A549 (cell line): ENCODE data around the gene ANK2. TPM values are rescaled to one million over a fixed set of nuclear protein-coding genes. Genes with fewer than 3 reads are reported as not detected.

Experiments
- ATAC-seq, 2 experiments: fragments of 200-7000 bp in 1 of 2; fragments of >200 bp in 1 of 2; cut with Nextera tagmentation in 1 of 2; cut with Tn5 transposase in 1 of 2; 3 replicates each; pipeline versions ENCODE4 v1.8.0 to v1.9.1; 2018 to 2020; ENCODE audit warnings: mild to moderate bottlenecking in 1 of 2, moderate library complexity in 1 of 2
- CTCF ChIA-PET: fragments of 300-600 bp; sonication (Branson Sonifier 250); formaldehyde crosslinking; extraction: SDS; loops from one replicate; lab custom pipeline; 2021; ENCODE audit warnings: antibody characterized with exemption, inconsistent platforms; lab: Yijun Ruan, JAX
- POLR2A ChIA-PET: fragments of 350-600 bp; formaldehyde crosslinking; extraction: SDS; loops from one replicate; lab custom pipeline; 2021; ENCODE audit warnings: antibody characterized with exemption, inconsistent platforms; lab: Yijun Ruan, JAX
- DNase-seq, 2 experiments: peaks; one replicate each; pipeline versions ENCODE4 v3.0.0 to v3.0.0-alpha.2; 2011 to 2016; ENCODE audit warnings: low read depth in 1 of 2, low spot score in 1 of 2
- FAIRE-seq: peaks from 2 replicates; lab custom pipeline; 2011; peaks lifted over from hg19 to GRCh38; lab: Jason Lieb, UNC
- H3K27ac ChIP-seq, 2 experiments: fragments of >200 bp; sonication (Bioruptor Twin); formaldehyde crosslinking; 3 replicates each; pipeline ENCODE4 v1.5.1; 2016 to 2017
- H3K4me1 ChIP-seq: fragments of >200 bp; sonication (Bioruptor Twin); formaldehyde crosslinking; 3 replicates; pipeline ENCODE4 v1.6.1; 2016
- H3K4me2 ChIP-seq: fragments of >200 bp; sonication (Bioruptor Twin); formaldehyde crosslinking; 3 replicates; pipeline ENCODE4 v1.6.1; 2016
- H3K4me3 ChIP-seq: fragments of >200 bp; sonication (Bioruptor Twin); formaldehyde crosslinking; 3 replicates; pipeline ENCODE4 v1.5.1; 2016
- H3K9me3 ChIP-seq: fragments of >200 bp; sonication (Bioruptor Twin); formaldehyde crosslinking; 3 replicates; pipeline ENCODE4 v1.6.1; 2016
- CEBPB ChIP-seq, 2 experiments: fragments of >200 bp in 1 of 2; sonication (Bioruptor Twin) in 1 of 2; formaldehyde crosslinking in 1 of 2; IDR thresholded peaks; 2 replicates each; pipeline ENCODE4 v1.6.1; 2012 to 2016
- CHD2 ChIP-seq: fragments of 150-350 bp; IDR thresholded peaks from 2 replicates; pipeline ENCODE4 v1.6.1; 2014; ENCODE audit warnings: low read length; ENCODE audit not compliant: partially characterized antibody
- ESRRA ChIP-seq: fragments of 150-350 bp; IDR thresholded peaks from 2 replicates; pipeline ENCODE4 v1.6.1; 2014; ENCODE audit warnings: mild to moderate bottlenecking, low read length, borderline replicate concordance
- HDAC2 ChIP-seq: fragments of 200-600 bp; sonication (generic); IDR thresholded peaks from 2 replicates; pipeline ENCODE4 v1.6.1; 2016
- HOXA7 ChIP-seq: fragments of 250-450 bp; sonication (Bioruptor Pico); IDR thresholded peaks from 2 replicates; pipeline ENCODE4 v1.5.0; 2020; ENCODE audit warnings: mild to moderate bottlenecking, moderate library complexity
- HOXB13 ChIP-seq: fragments of 250-450 bp; sonication (Bioruptor Pico); IDR thresholded peaks from 2 replicates; pipeline ENCODE4 v1.5.0; 2020; ENCODE audit warnings: low read depth, mild to moderate bottlenecking, moderate library complexity
- JUN ChIP-seq, 2 experiments: fragments of >200 bp; sonication (Bioruptor Twin); formaldehyde crosslinking; IDR thresholded peaks; 2 replicates in 1 of 2; 3 replicates in 1 of 2; pipeline ENCODE4 v1.6.1; 2016 to 2017
- JUNB ChIP-seq: fragments of >200 bp; sonication (Bioruptor Twin); formaldehyde crosslinking; IDR thresholded peaks from 2 replicates; pipeline ENCODE4 v1.6.1; 2016
- KDM1A ChIP-seq: fragments of 200-600 bp; sonication (generic); IDR thresholded peaks from 2 replicates; pipeline ENCODE4 v1.6.1; 2016; ENCODE audit warnings: low read depth, mild to moderate bottlenecking
- MAFK ChIP-seq: fragments of 450-650 bp; IDR thresholded peaks from 2 replicates; pipeline ENCODE4 v1.6.1; 2014; ENCODE audit not compliant: partially characterized antibody
- MAZ ChIP-seq: fragments of 150-350 bp; IDR thresholded peaks from 2 replicates; pipeline ENCODE4 v1.6.1; 2014; ENCODE audit warnings: antibody characterized with exemption, low read depth, low read length, borderline replicate concordance
- MYC ChIP-seq: IDR thresholded peaks from 2 replicates; pipeline ENCODE4 v1.6.1; 2012; ENCODE audit warnings: mild to moderate bottlenecking, inconsistent platforms, low read length, improper control_type of control experiment, borderline replicate concordance
- NFE2L2 ChIP-seq: fragments of 150-350 bp; conservative IDR thresholded peaks from 2 replicates; pipeline ENCODE4 v1.6.1; 2014; ENCODE audit warnings: low read length
- PHF8 ChIP-seq: fragments of 200-600 bp; sonication (generic); IDR thresholded peaks from 2 replicates; pipeline ENCODE4 v1.6.1; 2016; ENCODE audit warnings: low read depth, mild to moderate bottlenecking, antibody characterized with exemption, moderate library complexity, borderline replicate concordance
- POLR2A ChIP-seq: IDR thresholded peaks from 2 replicates; pipeline ENCODE4 v1.6.1; 2012; ENCODE audit warnings: mild to moderate bottlenecking, low read length
- RAD21 ChIP-seq, 2 experiments: fragments of >200 bp in 1 of 2; sonication (Bioruptor Twin) in 1 of 2; formaldehyde crosslinking in 1 of 2; IDR thresholded peaks in 1 of 2; conservative IDR thresholded peaks in 1 of 2; 2 replicates in 1 of 2; 3 replicates in 1 of 2; pipeline ENCODE4 v1.6.1; 2012 to 2018; ENCODE audit warnings: inconsistent platforms in 1 of 2
- RCOR1 ChIP-seq: fragments of 150-350 bp; IDR thresholded peaks from 2 replicates; pipeline ENCODE4 v1.6.1; 2014; ENCODE audit warnings: antibody characterized with exemption, low read length, low read depth
- REST ChIP-seq: fragments of 200-600 bp; sonication (generic); IDR thresholded peaks from 2 replicates; pipeline ENCODE4 v1.6.1; 2016; ENCODE audit warnings: antibody characterized with exemption, mild to moderate bottlenecking, moderate library complexity
- RFX5 ChIP-seq: fragments of 450-650 bp; IDR thresholded peaks from 2 replicates; pipeline ENCODE4 v1.7.1; 2014; ENCODE audit warnings: antibody characterized with exemption, mild to moderate bottlenecking, moderate library complexity
- SREBF2 ChIP-seq: fragments of 450-650 bp; IDR thresholded peaks from 2 replicates; pipeline ENCODE4 v1.6.1; 2014; ENCODE audit warnings: mild to moderate bottlenecking, moderate library complexity
- USF2 ChIP-seq: fragments of 450-650 bp; IDR thresholded peaks from 2 replicates; pipeline ENCODE4 v1.6.1; 2014; ENCODE audit warnings: antibody characterized with exemption
- ZFP36 ChIP-seq: fragments of 450-650 bp; IDR thresholded peaks from 2 replicates; pipeline ENCODE4 v1.6.1; 2014; ENCODE audit warnings: borderline replicate concordance; ENCODE audit not compliant: partially characterized antibody
- ZNF302 ChIP-seq: fragments of 250-450 bp; sonication (Bioruptor Pico); IDR thresholded peaks from 2 replicates; pipeline ENCODE4 v1.9.0; 2021; ENCODE audit warnings: inconsistent platforms, mild to moderate bottlenecking, moderate library complexity
- whole genome bisulfite sequencing: methylation state at CpG from one replicate; pipeline ENCODE4 v1.1.6; 2017; ENCODE audit errors: missing lambda C conversion rate; 5-methylcytosine and 5-hydroxymethylcytosine counted together
- polyA plus RNA-seq, 4 experiments: library from polyadenylated mRNA; depleted of rRNA in 3 of 4; stranded (reverse); fragments of >200 nt; fragmentation: RNase III in 1 of 4; extraction: RNeasy Plus Mini Kit Qiagen cat#74134 plus additional on column Dnase treatment in 1 of 4; gene quantifications; 2 replicates in 3 of 4; 3 replicates in 1 of 4; pipeline ENCODE4 v1.2.3, GENCODE V29; 2011 to 2017

ANK2 gene
- polyA plus RNA-seq, 2 of the 4 experiments (the other 2 are of a cell fraction), result 1.4 to 3.1 TPM

GRCh38 chr4:113248320-113248719 lies 198.9 kb downstream of the ANK2 start:
- CTCF ChIA-PET, result no interaction called here

DNA sequence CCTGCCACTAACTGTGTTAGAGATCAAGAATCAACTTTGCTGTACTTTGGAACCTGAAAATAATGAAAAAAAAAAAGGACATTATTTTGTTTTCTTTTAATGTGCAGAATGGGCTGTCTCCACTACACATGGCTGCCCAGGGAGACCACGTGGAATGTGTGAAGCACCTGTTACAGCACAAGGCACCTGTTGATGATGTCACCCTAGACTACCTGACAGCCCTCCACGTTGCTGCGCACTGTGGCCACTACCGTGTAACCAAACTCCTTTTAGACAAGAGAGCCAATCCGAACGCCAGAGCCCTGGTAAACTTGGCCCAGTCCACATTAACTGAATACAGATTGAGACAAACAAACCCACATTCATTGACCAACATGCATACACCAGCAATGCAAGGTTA lies 206.2 kb downstream of the ANK2 start:
- Histone ChIP-seq H3K27ac (no peak overlapping the region), H3K4me1 (no peaks in the 10 kb centered on the region), H3K4me2 (no peak overlapping the region), H3K4me3 (no peak overlapping the region), H3K9me3 (no peaks in the 10 kb centered on the region)
- CTCF ChIA-PET, result no interaction called here
- FAIRE-seq, result no peak
- ATAC-seq, result no peak
- no peak for DNase-seq
- TF ChIP-seq CHD2 (no peak), RAD21 (conservative IDR thresholded peaks at IDR 0.05 in 1 of 2, IDR thresholded peaks at IDR 0.05 in 1 of 2) (no peak), RCOR1 (no peak), ZNF302 (no peak), JUN (IDR thresholded peaks at IDR 0.05) (no peak), HDAC2 (no peak), PHF8 (no peak)
- WGBS, result 74% methylated on average over 6 of the region's 6 CpGs
- POLR2A ChIA-PET, result no interaction called here

More at GRCh38 chr4:113248320-113248719, 198.9 kb downstream of the ANK2 start:
- 51% methylated on average over 5 of the region's 5 CpGs for WGBS
- POLR2A ChIA-PET, result no interaction called here
- Histone ChIP-seq H3K4me2 (no peak overlapping the region), H3K9me3 (no peaks in the 10 kb centered on the region), H3K4me3 (no peak overlapping the region), H3K27ac (no peak overlapping the region), H3K4me1 (no peaks in the 10 kb centered on the region)
- TF ChIP-seq MYC (no peak), RAD21 (conservative IDR thresholded peaks at IDR 0.05 in 1 of 2, IDR thresholded peaks at IDR 0.05 in 1 of 2) (peak in 1 of 2 experiments; percentile 21; a peak in 1 of 5 replicates), SREBF2 (no peak), USF2 (no peak)
- DNase-seq (peak in 1 of 2 experiments; percentile 6), ATAC-seq (peak in 1 of 2 experiments; percentile 55; a peak in 2 of 6 replicates), FAIRE-seq (no peak)

DNA sequence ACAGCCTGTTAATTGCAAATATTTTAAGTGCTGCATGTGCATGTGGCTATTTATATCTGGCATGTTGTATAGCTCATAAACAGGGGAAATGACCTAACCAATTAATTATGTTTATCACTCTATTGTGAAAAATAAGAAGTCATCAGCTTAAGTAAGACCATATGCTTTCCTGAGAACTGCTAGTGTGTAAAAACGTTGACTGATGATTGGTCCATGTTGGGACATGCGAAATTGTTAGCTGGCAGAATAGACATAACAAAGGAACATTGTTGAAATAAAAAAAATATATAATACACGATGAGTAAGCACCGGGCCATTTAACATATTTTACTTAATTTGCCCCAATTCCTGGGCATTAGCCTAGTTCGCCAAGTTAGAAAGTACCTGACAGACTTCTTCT lies 207.5 kb downstream of the ANK2 start:
- Histone ChIP-seq H3K4me3 (no peak overlapping the region), H3K9me3 (no peaks in the 10 kb centered on the region), H3K27ac (no peak overlapping the region), H3K4me1 (no peaks in the 10 kb centered on the region), H3K4me2 (no peak overlapping the region)
- ATAC-seq (no peak), DNase-seq (no peak), FAIRE-seq (no peak)
- 51% methylated on average over 5 of the region's 5 CpGs for WGBS
- CTCF ChIA-PET, result no interaction called here
- POLR2A ChIA-PET, result no interaction called here
- TF ChIP-seq ZFP36 (no peak), REST (no peak), JUNB (no peak), KDM1A (no peak), RFX5 (no peak), ESRRA (no peak), POLR2A (no peak)

DNA sequence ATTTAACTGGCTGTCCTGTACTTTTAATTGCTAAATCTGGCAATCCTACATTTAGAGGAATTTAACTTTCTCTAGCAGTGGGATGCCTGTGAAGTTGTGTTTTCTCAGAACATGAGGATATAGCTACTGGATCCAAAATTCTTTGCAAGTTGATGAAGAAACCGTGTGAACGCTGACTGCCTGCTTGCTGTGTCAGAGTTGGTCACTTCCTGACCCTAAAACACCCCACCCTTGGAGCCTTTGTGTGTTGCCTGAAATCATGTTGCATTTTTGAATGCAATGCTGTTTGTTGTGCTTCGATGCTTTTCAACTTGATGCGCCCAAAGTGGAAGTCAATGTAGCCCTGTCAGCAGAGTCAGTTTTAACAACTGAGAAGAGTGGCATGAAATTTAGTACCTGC lies 211.2 kb downstream of the ANK2 start:
- DNase-seq (no peak), FAIRE-seq (no peak), ATAC-seq (no peak)
- H3K27ac ChIP-seq, result no peak overlapping the region
- CTCF ChIA-PET, result no interaction called here
- H3K9me3 ChIP-seq, result no peaks in the 10 kb centered on the region
- POLR2A ChIA-PET, result no interaction called here
- 74% methylated on average over 4 of the region's 4 CpGs for WGBS
- H3K4me3 ChIP-seq, result no peak overlapping the region
- H3K4me2 ChIP-seq, result no peak overlapping the region
- no peaks in the 10 kb centered on the region for H3K4me1 ChIP-seq
- no peak for TF ChIP-seq USF2
- no peak for TF ChIP-seq HOXB13 (CRISPR knock-in tag)
- TF ChIP-seq ZNF302, result no peak
- TF ChIP-seq JUNB, result no peak
- TF ChIP-seq SREBF2, result no peak
- TF ChIP-seq MAFK, result no peak
- no peak for TF ChIP-seq MAZ
- no peak for TF ChIP-seq HOXA7 (CRISPR knock-in tag)
- no peak for TF ChIP-seq REST
- no peak for TF ChIP-seq NFE2L2
- TF ChIP-seq CEBPB (IDR thresholded peaks at IDR 0.05), result no peak
- TF ChIP-seq KDM1A, result no peak
